Measurements from ENCODE around the gene IL20. TPM values are rescaled to one million over a fixed set of nuclear protein-coding genes. Genes with fewer than 3 reads are reported as not detected.
A peak's percentile ranks its signal among the peaks of the same experiment; 100 is the strongest.

The IL20 gene
- total and polyA plus RNA-seq, 10 of the 15 experiments (the other 5 are each of a cell fraction or from before 2014, with no cell fraction given): 0.08 to 0.13 TPM; not detected in 8

DNA sequence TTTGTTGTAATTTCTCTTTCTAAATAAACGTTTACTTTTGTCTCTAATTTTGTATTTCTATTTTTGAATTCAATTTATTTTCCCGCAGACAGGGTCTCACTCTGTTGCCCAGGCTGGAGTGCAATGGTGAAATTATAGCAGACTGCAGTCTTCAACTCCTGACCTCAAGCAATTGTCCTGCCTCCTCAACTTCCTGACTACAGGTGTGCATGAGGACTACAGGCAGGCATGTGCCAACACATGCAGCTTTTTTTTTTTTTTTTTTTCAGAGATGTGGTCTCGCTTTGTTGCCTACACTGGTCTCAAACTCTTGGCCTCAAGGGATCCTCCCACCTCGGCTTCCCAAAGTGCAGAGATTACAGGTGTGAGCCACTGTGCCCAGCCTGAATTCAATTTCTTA is 36.7 kb upstream of the IL20 start:
- BruUV-seq (replicated peaks): no TSS peak
- CTCF ChIA-PET: interaction anchor here (1.0 to 2.3 kb wide), 4 partner anchors 19 to 105 kb away, joined by 3 to 13 read pairs (median 4); no protein-coding TSS in a partner anchor
- TF ChIP-seq, protein P1, sequence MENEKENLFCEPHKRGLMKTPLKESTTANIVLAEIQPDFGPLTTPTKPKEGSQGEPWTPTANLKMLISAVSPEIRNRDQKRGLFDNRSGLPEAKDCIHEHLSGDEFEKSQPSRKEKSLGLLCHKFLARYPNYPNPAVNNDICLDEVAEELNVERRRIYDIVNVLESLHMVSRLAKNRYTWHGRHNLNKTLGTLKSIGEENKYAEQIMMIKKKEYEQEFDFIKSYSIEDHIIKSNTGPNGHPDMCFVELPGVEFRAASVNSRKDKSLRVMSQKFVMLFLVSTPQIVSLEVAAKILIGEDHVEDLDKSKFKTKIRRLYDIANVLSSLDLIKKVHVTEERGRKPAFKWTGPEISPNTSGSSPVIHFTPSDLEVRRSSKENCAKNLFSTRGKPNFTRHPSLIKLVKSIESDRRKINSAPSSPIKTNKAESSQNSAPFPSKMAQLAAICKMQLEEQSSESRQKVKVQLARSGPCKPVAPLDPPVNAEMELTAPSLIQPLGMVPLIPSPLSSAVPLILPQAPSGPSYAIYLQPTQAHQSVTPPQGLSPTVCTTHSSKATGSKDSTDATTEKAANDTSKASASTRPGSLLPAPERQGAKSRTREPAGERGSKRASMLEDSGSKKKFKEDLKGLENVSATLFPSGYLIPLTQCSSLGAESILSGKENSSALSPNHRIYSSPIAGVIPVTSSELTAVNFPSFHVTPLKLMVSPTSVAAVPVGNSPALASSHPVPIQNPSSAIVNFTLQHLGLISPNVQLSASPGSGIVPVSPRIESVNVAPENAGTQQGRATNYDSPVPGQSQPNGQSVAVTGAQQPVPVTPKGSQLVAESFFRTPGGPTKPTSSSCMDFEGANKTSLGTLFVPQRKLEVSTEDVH (IDR thresholded peaks at IDR 0.05; ENCODE audit: low read depth, partially characterized antibody): no peak
- no peak for DNase-seq (ENCODE audit: low read depth, low spot score)
- RAD21 ChIA-PET (ENCODE audit: unreplicated experiment): interaction anchor here (0.6 to 1.0 kb wide), 2 partner anchors 12 to 864 kb away, joined by 3 read pairs; no protein-coding TSS in a partner anchor
- Histone ChIP-seq H3K4me3 (peak overlapping the region; percentile 19; the same call in 1 of the 2 replicates), H3K36me3 (ENCODE audit: control insufficient read depth in 2 of 2, insufficient read depth in 2 of 2, low read length in 1 of 2) (no peaks in the 10 kb centered on the region), H4K20me1 (ENCODE audit: control insufficient read depth, insufficient read depth) (no peaks in the 10 kb centered on the region), H3K4me1 (ENCODE audit: control insufficient read depth, insufficient read depth, low read length) (peaks cover 47% of the 10 kb centered on the region), H2AFZ (ENCODE audit: control insufficient read depth, low read depth, low read length) (no peak overlapping the region), H3K27ac (ENCODE audit: control insufficient read depth, insufficient read depth) (no peak overlapping the region), H3K9ac (ENCODE audit: control insufficient read depth, insufficient read depth, low read length) (no peak overlapping the region), H3K79me2 (ENCODE audit: control insufficient read depth, insufficient read depth, low read length) (no peaks in the 10 kb centered on the region), H3K27me3 (replicated peaks in 1 of 2; ENCODE audit: control insufficient read depth in 2 of 2, insufficient read depth in 2 of 2, low read length in 1 of 2) (no peaks in the 10 kb centered on the region), H3K9me3 (replicated peaks; ENCODE audit: control insufficient read depth, insufficient read depth, low read length) (no peaks in the 10 kb centered on the region), H3K4me2 (ENCODE audit: control insufficient read depth, insufficient read depth) (peak overlapping the region; percentile 40; the same call in 1 of the 2 replicates)
- ATAC-seq: peak; percentile 65
- no peak for FAIRE-seq
- in situ Hi-C loops (cut with MboI): no loop called here
- POLR2A ChIA-PET: interaction anchor here (0.5 to 1.3 kb wide), 6 partner anchors 77 to 643 kb away, joined by 3 to 4 read pairs (median 3); no protein-coding TSS in a partner anchor
- intact Hi-C loops (cut with micrococcal nuclease; ENCODE audit: unreplicated experiment): no loop called here
- WGBS (ENCODE audit: insufficient coverage, insufficient replicate concordance, low lambda C conversion rate, missing lambda C conversion rate): 23% methylated on average over 4 of the region's 4 CpGs
- SMC1A ChIA-PET (ENCODE audit: uncharacterized antibody, unreplicated experiment): interaction anchor here (0.6 to 1.9 kb wide), 7 partner anchors 9 to 149 kb away, joined by 3 to 5 read pairs (median 3); no protein-coding TSS in a partner anchor

DNA sequence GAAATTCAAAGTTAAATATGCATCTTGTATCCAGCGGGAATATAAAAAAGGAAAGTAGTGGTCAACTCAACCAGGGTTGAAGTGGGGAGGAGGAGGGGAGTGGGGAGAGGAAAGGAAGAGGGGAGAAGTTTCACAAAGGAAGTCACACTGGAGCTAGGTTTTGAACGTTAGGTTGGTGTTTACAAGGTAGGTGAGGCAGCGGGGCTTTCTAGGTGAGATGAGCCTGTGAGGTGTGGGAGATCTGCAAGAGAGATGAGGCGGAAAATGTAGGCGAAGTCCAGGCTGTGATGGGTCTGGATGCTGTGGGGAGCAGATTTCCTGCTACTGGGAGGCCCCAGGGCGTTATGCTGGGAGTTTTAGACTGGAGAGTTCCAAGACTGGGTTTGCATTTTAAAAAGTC is 36.1 kb upstream of the IL20 start:
- Histone ChIP-seq H3K27me3 (replicated peaks in 1 of 2; ENCODE audit: control insufficient read depth in 2 of 2, insufficient read depth in 2 of 2, low read length in 1 of 2) (no peaks in the 10 kb centered on the region), H3K9me3 (replicated peaks; ENCODE audit: control insufficient read depth, insufficient read depth, low read length) (no peaks in the 10 kb centered on the region), H3K4me3 (peak overlapping the region; percentile 19; the same call in 1 of the 2 replicates), H3K4me1 (ENCODE audit: control insufficient read depth, insufficient read depth, low read length) (peaks cover 43% of the 10 kb centered on the region), H4K20me1 (ENCODE audit: control insufficient read depth, insufficient read depth) (no peaks in the 10 kb centered on the region), H3K36me3 (ENCODE audit: control insufficient read depth in 2 of 2, insufficient read depth in 2 of 2, low read length in 1 of 2) (no peaks in the 10 kb centered on the region), H3K9ac (ENCODE audit: control insufficient read depth, insufficient read depth, low read length) (no peak overlapping the region), H2AFZ (ENCODE audit: control insufficient read depth, low read depth, low read length) (no peak overlapping the region), H3K79me2 (ENCODE audit: control insufficient read depth, insufficient read depth, low read length) (no peaks in the 10 kb centered on the region), H3K27ac (ENCODE audit: control insufficient read depth, insufficient read depth) (no peak overlapping the region), H3K4me2 (ENCODE audit: control insufficient read depth, insufficient read depth) (peak overlapping the region; percentile 40; the same call in 1 of the 2 replicates)
- CTCF ChIA-PET: interaction anchor here (1.4 to 2.3 kb wide), 3 partner anchors 20 to 80 kb away, joined by 5 to 13 read pairs (median 5); partner anchors contain the start of gene IL20
- RAD21 ChIA-PET (ENCODE audit: unreplicated experiment): interaction anchor here (1.0 kb wide), 1 partner anchor 12 kb away, joined by 3 read pairs; no protein-coding TSS in a partner anchor
- SMC1A ChIA-PET (ENCODE audit: uncharacterized antibody, unreplicated experiment): interaction anchor here (0.6 to 1.9 kb wide), 6 partner anchors 8 to 149 kb away, joined by 3 to 5 read pairs (median 3); no protein-coding TSS in a partner anchor
- BruUV-seq (replicated peaks): no TSS peak
- no peak for DNase-seq (ENCODE audit: low read depth, low spot score)
- ATAC-seq: peak; percentile 41
- POLR2A ChIA-PET: interaction anchor here (0.8 to 1.3 kb wide), 2 partner anchors 77 to 89 kb away, joined by 3 read pairs; no protein-coding TSS in a partner anchor
- 2% methylated on average over 6 of the region's 6 CpGs for WGBS (ENCODE audit: insufficient coverage, insufficient replicate concordance, low lambda C conversion rate, missing lambda C conversion rate)
- in situ Hi-C loops (cut with MboI) (no loop called here), intact Hi-C loops (cut with micrococcal nuclease; ENCODE audit: unreplicated experiment) (no loop called here)
- no peak for FAIRE-seq
- TF ChIP-seq WRNIP1 (IDR thresholded peaks at IDR 0.05; ENCODE audit: borderline replicate concordance, low read depth, low read length) (no peak), EGR1 (IDR thresholded peaks at IDR 0.05; ENCODE audit: borderline replicate concordance in 1 of 2, low read depth in 2 of 2, low read length in 2 of 2) (no peak), NFIC (IDR thresholded peaks at IDR 0.05; ENCODE audit: low read depth, low read length) (no peak), IKZF2 (IDR thresholded peaks at IDR 0.05) (peak in 1 of 2 experiments; percentile 50), KLF5 (IDR thresholded peaks at IDR 0.05; ENCODE audit: partially characterized antibody) (no peak)

Measured in GM12878 (cell line).